Upper lobe of left lung (tissue), 4 donors: ENCODE measurements around the gene BMS1.

ENCODE experiments used
- CTCF ChIP-seq, 6 experiments: fragments of 450-650 bp in 4 of 6; fragments of 200-600 bp in 2 of 6; sonication (generic) in 2 of 6; IDR thresholded peaks; one replicate each; pipeline ENCODE4 v1.5.1; 2016 to 2019; ENCODE audit warnings: antibody characterized with exemption in 6 of 6
- POLR2A ChIP-seq, 4 donors: fragments of 450-650 bp; IDR thresholded peaks; one replicate each; pipeline ENCODE4 v1.5.1; 2016 to 2017; ENCODE audit warnings: antibody characterized with exemption in 4 of 4, mild to moderate bottlenecking in 2 of 4
- POLR2AphosphoS5 ChIP-seq, 2 donors: sonication (generic); formaldehyde crosslinking; IDR thresholded peaks; one replicate each; pipeline ENCODE4 v1.5.1; 2017; ENCODE audit warnings: antibody characterized with exemption in 2 of 2

GRCh38 chr10:42869977-42870350 is 87.4 kb downstream of the BMS1 start:
- no peak for TF ChIP-seq CTCF (IDR thresholded peaks at IDR 0.05)
- no peak for TF ChIP-seq POLR2A (IDR thresholded peaks at IDR 0.05)
- TF ChIP-seq POLR2AphosphoS5 (IDR thresholded peaks at IDR 0.05), result no peak
